ENCODE measurements around the gene CDK7.

CDK7 gene

DNA sequence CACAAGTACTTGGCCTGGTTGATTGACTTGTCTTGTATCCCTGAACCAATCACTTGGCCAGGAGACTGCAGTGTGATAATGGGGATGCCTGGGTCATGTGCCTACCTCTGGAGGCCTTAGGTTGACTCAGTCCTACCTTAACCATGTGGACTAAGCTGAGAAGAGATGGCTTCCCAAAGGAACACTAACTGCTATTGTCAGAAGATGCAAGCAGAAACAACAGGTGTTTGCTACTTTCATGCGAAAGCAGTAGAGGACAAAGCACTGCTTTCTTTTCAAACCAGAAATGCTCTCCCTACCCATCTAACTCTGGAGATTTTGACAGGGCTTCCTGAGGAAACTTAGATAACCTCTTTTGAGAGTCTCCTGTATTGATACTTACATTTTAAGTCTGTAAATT is 22.9 kb downstream of the CDK7 start:
- FAIRE-seq: no peak
- TF ChIP-seq SPI1 (IDR thresholded peaks at IDR 0.05; ENCODE audit: low read depth, low read length) (no peak), POLR2AphosphoS5 (IDR thresholded peaks at IDR 0.05; ENCODE audit: low read depth, low read length) (no peak), POLR2A (IDR thresholded peaks at IDR 0.05; ENCODE audit: low read depth, low read length) (no peak), POU2F2 (IDR thresholded peaks at IDR 0.05; ENCODE audit: low read depth, low read length) (no peak), TAF1 (IDR thresholded peaks at IDR 0.05; ENCODE audit: low read depth, low read length) (no peak), PAX5 (IDR thresholded peaks at IDR 0.05; ENCODE audit: insufficient read depth, low read length, severe bottlenecking) (no peak)
- no peak for DNase-seq (ENCODE audit: insufficient read length, low spot score)

DNA sequence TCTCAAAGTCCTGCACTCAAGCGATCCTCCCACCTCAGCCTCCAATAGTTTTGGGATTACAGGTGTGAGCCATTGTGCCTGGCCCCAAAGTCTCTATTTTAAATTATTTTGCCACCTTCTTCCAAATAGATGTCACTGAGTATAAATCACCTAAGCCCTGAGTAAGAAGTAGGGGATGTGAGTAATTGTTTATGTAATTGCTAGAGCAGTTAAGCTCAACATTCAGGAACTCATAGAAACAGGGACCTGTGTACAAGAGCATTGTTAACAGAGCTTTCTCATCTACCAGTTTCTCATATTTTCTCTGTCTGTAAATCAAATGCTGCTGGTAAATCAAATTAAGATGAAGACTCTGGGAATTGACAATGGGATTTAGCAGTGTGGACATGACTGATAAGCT is 26.3 kb downstream of the CDK7 start:
- no peak for TF ChIP-seq TAF1 (IDR thresholded peaks at IDR 0.05; ENCODE audit: low read depth, low read length)
- DNase-seq (ENCODE audit: insufficient read length, low spot score) (no peak), FAIRE-seq (no peak)

DNA sequence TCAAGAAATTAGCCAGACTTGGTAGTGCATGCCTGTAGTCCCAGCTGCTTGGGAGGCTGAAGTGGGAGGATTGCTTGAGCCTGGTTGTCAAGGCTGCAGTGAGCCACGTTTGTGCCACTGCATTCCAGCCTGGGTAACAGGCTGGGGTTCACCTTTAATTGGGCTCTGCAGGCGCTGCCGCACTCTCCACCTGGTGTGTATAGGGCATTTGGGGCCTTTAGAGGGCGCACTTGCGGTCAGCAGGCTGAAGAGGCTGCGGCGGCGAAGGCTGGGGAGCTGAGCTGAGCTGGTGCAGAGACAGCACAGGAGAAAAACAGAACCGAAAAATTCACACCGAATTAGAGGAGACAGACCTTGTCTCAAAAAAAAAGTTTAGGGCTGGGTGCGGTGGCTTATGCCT is 31.2 kb downstream of the CDK7 start:
- DNase-seq (ENCODE audit: insufficient read length, low spot score) (no peak), FAIRE-seq (no peak)
- TF ChIP-seq POU2F2 (IDR thresholded peaks at IDR 0.05; ENCODE audit: low read depth, low read length) (no peak), TAF1 (IDR thresholded peaks at IDR 0.05; ENCODE audit: low read depth, low read length) (no peak), SPI1 (IDR thresholded peaks at IDR 0.05; ENCODE audit: low read depth, low read length) (no peak), PAX5 (IDR thresholded peaks at IDR 0.05; ENCODE audit: insufficient read depth, low read length, severe bottlenecking) (no peak), POLR2AphosphoS5 (IDR thresholded peaks at IDR 0.05; ENCODE audit: low read depth, low read length) (no peak), POLR2A (IDR thresholded peaks at IDR 0.05; ENCODE audit: low read depth, low read length) (no peak)

DNA sequence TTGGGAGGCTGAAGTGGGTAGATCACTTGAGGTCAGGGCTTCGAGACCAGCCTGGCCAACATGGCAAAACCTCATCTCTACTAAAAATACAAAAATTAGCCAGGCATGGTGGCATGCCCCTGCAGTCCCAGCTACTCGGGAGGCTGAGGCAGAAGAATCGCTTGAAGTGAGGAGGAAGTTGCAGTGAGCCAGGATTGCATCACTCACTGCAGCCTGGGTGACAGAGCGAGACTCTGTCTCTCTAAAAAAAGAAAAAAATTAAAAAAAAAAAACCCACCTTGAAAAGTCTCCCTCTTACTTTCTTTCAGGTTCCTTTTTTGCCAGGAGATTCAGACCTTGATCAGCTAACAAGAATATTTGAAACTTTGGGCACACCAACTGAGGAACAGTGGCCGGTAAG is 34.2 kb downstream of the CDK7 start:
- DNase-seq (ENCODE audit: insufficient read length, low spot score): no peak
- TF ChIP-seq POU2F2 (IDR thresholded peaks at IDR 0.05; ENCODE audit: low read depth, low read length): no peak
- no peak for TF ChIP-seq POLR2AphosphoS5 (IDR thresholded peaks at IDR 0.05; ENCODE audit: low read depth, low read length)
- no peak for TF ChIP-seq PAX5 (IDR thresholded peaks at IDR 0.05; ENCODE audit: insufficient read depth, low read length, severe bottlenecking)
- no peak for TF ChIP-seq POLR2A (IDR thresholded peaks at IDR 0.05; ENCODE audit: low read depth, low read length)
- TF ChIP-seq TAF1 (IDR thresholded peaks at IDR 0.05; ENCODE audit: low read depth, low read length): no peak
- no peak for FAIRE-seq

DNA sequence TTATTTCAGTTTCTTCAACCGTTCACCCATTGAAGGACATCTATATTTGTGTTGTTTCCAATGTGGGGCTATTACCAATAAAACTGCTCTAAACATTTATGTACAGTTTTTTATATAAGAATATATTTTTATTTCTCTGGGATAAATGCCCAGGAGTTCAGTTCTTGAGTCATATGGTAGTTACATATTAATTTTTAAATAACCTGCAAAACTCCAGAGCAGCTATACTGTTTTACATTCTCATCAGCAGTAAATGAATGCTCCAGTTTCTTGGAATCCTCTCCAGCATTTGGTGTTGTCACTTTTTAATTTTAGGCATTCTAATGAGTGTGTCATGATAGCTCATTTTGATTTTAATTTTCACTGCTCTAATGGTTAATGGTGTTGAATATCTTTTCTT is 36.2 kb downstream of the CDK7 start:
- TF ChIP-seq POU2F2 (IDR thresholded peaks at IDR 0.05; ENCODE audit: low read depth, low read length): no peak
- no peak for TF ChIP-seq TAF1 (IDR thresholded peaks at IDR 0.05; ENCODE audit: low read depth, low read length)
- TF ChIP-seq POLR2A (IDR thresholded peaks at IDR 0.05; ENCODE audit: low read depth, low read length): no peak
- no peak for TF ChIP-seq PAX5 (IDR thresholded peaks at IDR 0.05; ENCODE audit: insufficient read depth, low read length, severe bottlenecking)
- TF ChIP-seq POLR2AphosphoS5 (IDR thresholded peaks at IDR 0.05; ENCODE audit: low read depth, low read length): no peak
- no peak for TF ChIP-seq SPI1 (IDR thresholded peaks at IDR 0.05; ENCODE audit: low read depth, low read length)
- DNase-seq (ENCODE audit: insufficient read length, low spot score) (no peak), FAIRE-seq (no peak)

DNA sequence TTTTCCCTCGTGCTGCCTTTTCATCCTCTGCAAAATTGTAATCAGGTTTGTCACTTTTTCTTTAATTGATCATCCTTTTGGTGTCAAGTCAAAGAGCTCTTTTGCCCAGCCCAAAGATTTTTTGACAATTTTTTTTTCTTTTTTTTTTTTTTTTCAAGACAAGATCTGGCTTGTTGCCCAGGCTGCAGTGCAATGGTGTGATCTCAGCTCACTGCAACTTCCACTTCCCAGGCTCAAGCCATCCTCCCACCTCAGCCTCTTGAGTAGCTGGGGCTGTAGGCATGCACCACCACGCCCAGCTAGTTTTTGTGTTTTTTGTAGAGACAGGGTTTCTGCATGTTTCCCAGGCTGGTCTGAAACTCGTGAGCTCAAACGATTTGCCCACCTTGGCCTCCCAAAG is 36.7 kb downstream of the CDK7 start:
- DNase-seq (ENCODE audit: insufficient read length, low spot score) (no peak), FAIRE-seq (no peak)
- TF ChIP-seq POLR2AphosphoS5 (IDR thresholded peaks at IDR 0.05; ENCODE audit: low read depth, low read length): no peak
- no peak for TF ChIP-seq POLR2A (IDR thresholded peaks at IDR 0.05; ENCODE audit: low read depth, low read length)
- no peak for TF ChIP-seq PAX5 (IDR thresholded peaks at IDR 0.05; ENCODE audit: insufficient read depth, low read length, severe bottlenecking)
- TF ChIP-seq POU2F2 (IDR thresholded peaks at IDR 0.05; ENCODE audit: low read depth, low read length): no peak
- no peak for TF ChIP-seq SPI1 (IDR thresholded peaks at IDR 0.05; ENCODE audit: low read depth, low read length)
- no peak for TF ChIP-seq TAF1 (IDR thresholded peaks at IDR 0.05; ENCODE audit: low read depth, low read length)

DNA sequence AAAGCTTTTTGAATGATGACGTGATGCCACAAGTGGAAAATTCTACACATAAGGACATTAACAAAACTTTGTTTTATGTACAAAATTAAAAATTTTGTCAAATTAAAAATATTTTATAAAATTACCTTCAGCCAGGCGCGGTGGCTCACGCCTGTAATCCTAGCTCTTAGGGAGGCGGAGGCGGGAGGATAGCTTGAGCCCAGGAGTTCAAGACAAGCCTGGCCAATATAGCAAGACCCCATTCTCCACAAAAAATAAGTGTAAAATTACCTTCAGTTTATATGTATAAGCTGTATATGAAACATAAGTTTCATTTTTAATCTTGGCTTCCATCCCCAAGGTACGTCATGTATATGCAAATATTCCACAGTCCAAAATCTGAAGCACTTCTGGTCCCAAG is 40.9 kb downstream of the CDK7 start:
- TF ChIP-seq POLR2A (IDR thresholded peaks at IDR 0.05; ENCODE audit: low read depth, low read length) (no peak), SPI1 (IDR thresholded peaks at IDR 0.05; ENCODE audit: low read depth, low read length) (no peak), POU2F2 (IDR thresholded peaks at IDR 0.05; ENCODE audit: low read depth, low read length) (no peak), PAX5 (IDR thresholded peaks at IDR 0.05; ENCODE audit: insufficient read depth, low read length, severe bottlenecking) (no peak), TAF1 (IDR thresholded peaks at IDR 0.05; ENCODE audit: low read depth, low read length) (no peak), POLR2AphosphoS5 (IDR thresholded peaks at IDR 0.05; ENCODE audit: low read depth, low read length) (no peak)
- DNase-seq (ENCODE audit: insufficient read length, low spot score): no peak
- no peak for FAIRE-seq

DNA sequence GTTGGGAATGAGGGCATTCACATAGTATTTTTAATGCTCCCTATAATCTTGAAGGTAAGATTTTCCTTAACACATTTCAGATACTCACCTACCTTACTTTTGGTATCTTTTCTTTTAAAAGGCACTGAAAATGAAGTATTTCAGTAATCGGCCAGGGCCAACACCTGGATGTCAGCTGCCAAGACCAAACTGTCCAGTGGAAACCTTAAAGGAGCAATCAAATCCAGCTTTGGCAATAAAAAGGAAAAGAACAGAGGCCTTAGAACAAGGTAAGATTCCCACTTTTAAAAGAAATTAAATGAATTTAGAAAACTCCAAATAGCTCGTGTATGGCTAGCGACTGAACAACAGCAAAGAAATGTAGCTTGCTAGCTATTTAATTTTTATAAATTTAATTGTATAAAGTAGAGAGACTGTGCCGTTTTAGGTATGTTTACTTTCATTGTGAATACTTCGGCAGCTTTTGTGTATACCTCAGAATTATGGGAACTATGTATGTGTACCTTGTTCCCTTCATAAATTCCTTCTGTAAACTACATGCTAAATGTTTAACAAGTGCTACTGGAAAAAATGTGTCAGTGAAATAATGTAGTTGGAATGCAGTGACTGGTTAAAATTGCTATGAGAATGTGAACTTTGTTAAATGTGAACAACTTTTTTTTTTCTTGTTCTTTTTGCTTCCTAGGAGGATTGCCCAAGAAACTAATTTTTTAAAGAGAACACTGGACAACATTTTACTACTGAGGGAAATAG is 41.9 kb downstream of the CDK7 start:
- no peak for DNase-seq (ENCODE audit: insufficient read length, low spot score)
- no peak for FAIRE-seq
- TF ChIP-seq POU2F2 (IDR thresholded peaks at IDR 0.05; ENCODE audit: low read depth, low read length) (no peak), TAF1 (IDR thresholded peaks at IDR 0.05; ENCODE audit: low read depth, low read length) (no peak), SPI1 (IDR thresholded peaks at IDR 0.05; ENCODE audit: low read depth, low read length) (no peak), POLR2AphosphoS5 (IDR thresholded peaks at IDR 0.05; ENCODE audit: low read depth, low read length) (no peak), POLR2A (IDR thresholded peaks at IDR 0.05; ENCODE audit: low read depth, low read length) (no peak), PAX5 (IDR thresholded peaks at IDR 0.05; ENCODE audit: insufficient read depth, low read length, severe bottlenecking) (no peak)

DNA sequence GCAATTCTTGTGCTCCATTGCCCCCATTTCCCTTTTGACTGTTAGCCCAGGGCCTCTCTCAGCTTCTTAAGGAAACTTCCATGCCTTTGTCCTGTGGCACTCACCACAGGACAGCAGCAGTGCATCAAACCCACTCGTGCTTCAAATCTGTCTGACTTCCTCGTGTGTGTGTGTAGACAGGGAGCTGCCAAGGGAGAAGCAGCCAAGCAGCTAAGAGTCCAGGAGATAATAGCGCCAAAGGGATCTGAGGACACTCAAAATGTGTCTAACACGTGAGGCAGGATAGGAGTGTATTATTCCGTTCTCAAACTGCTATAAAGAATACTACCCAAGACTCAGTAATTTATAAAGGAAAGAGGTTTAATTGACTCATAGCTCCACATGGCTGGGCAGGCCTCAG is 44.8 kb downstream of the CDK7 start:
- FAIRE-seq (no peak), DNase-seq (ENCODE audit: insufficient read length, low spot score) (no peak)
- TF ChIP-seq POLR2A (IDR thresholded peaks at IDR 0.05; ENCODE audit: low read depth, low read length): no peak
- no peak for TF ChIP-seq POLR2AphosphoS5 (IDR thresholded peaks at IDR 0.05; ENCODE audit: low read depth, low read length)
- no peak for TF ChIP-seq TAF1 (IDR thresholded peaks at IDR 0.05; ENCODE audit: low read depth, low read length)
- TF ChIP-seq POU2F2 (IDR thresholded peaks at IDR 0.05; ENCODE audit: low read depth, low read length): no peak
- TF ChIP-seq PAX5 (IDR thresholded peaks at IDR 0.05; ENCODE audit: insufficient read depth, low read length, severe bottlenecking): no peak
- no peak for TF ChIP-seq SPI1 (IDR thresholded peaks at IDR 0.05; ENCODE audit: low read depth, low read length)

DNA sequence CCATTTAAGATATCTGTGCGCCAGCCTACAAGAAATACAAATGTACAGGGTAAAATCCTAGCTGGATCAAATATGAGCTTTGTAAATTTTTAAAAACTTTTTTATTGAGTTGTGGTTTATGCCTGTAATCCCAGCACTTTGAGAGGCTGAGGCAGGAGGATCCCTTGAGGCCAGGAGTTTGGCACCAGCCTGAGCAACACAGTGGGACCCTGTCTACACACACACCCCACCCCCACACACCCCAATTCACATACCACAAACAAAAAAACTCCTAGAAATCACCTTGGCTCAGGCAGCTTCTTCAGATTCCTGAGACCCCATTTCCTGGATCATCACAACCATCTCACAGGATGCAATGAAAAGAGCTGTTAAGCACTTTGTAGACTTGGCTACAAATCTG is 46.4 kb downstream of the CDK7 start:
- FAIRE-seq (no peak), DNase-seq (ENCODE audit: insufficient read length, low spot score) (no peak)
- TF ChIP-seq TAF1 (IDR thresholded peaks at IDR 0.05; ENCODE audit: low read depth, low read length) (no peak), POLR2AphosphoS5 (IDR thresholded peaks at IDR 0.05; ENCODE audit: low read depth, low read length) (no peak), SPI1 (IDR thresholded peaks at IDR 0.05; ENCODE audit: low read depth, low read length) (no peak), POU2F2 (IDR thresholded peaks at IDR 0.05; ENCODE audit: low read depth, low read length) (no peak), POLR2A (IDR thresholded peaks at IDR 0.05; ENCODE audit: low read depth, low read length) (no peak), PAX5 (IDR thresholded peaks at IDR 0.05; ENCODE audit: insufficient read depth, low read length, severe bottlenecking) (no peak)
